ENCODE results near the gene PRKX.
"Not testable (repeated sequence)": the region's sequence is repeated elsewhere in the genome, so short reads cannot be mapped to it uniquely, and the experiment has no call there.

PRKX gene

GRCh38 chrX:3707673-3708274 is 5.7 kb downstream of the PRKX start:
- not testable (repeated sequence) for DNase-seq

GRCh38 chrX:3706481-3706880 is 7.0 kb downstream of the PRKX start:
- no peak for DNase-seq

DNA sequence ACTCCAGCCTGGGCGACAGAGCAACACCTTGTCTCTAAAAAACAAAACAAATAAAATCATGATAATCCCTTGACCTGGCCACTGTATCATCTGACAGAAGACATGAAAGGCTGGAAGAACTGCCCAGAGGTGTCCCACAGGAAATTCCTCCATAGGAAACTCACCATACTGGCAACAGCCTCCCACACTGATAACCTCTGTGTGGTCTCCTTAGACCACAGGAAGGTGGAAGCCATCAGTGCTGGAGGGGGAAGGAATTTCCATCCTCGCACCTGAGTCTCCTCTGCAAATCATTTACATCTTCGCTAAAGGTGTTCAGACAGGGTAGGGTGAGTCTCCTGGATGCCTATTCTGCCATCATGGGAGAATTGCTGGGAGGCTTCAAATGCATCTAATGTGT is 10.2 kb downstream of the PRKX start:
- not testable (repeated sequence) for DNase-seq

GRCh38 chrX:3702095-3702494 is 11.4 kb downstream of the PRKX start:
- not testable (repeated sequence) for DNase-seq

- not testable (repeated sequence) for DNase-seq
These were observed 12.0 kb downstream of the PRKX start for GRCh38 chrX:3701445-3701928.

DNA sequence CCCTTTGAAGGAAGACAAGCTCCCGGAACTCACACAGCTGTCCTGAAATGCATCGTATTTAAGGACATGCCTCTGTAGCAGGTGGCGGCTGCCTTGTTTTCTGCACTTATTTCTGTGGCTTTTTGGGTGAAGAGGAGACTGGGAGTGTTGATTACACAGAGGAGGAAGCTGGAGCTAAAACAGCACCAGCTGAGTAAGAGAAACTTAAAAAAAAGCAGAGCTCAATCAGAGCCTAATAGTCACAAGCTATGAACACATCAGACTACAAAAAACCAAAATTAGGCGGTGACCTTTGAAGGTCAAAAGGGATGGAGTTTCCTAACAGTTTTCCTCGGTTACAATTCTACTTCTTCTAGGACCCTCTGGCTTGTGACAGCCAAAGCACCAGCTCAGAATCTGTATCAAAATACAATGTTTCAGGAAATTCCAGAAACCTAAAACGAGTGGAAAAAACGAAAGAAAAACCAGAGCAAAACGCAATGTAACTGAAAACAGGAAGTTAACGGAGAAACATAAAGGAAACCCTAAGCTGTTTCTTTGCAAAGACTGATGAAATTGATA is 13.5 kb downstream of the PRKX start:
- no peak for DNase-seq

- DNase-seq = peak; percentile 16
These were observed 15.7 kb downstream of the PRKX start for GRCh38 chrX:3697701-3698279.

- no peak for DNase-seq
These were observed 16.2 kb downstream of the PRKX start for GRCh38 chrX:3697220-3697684.

DNA sequence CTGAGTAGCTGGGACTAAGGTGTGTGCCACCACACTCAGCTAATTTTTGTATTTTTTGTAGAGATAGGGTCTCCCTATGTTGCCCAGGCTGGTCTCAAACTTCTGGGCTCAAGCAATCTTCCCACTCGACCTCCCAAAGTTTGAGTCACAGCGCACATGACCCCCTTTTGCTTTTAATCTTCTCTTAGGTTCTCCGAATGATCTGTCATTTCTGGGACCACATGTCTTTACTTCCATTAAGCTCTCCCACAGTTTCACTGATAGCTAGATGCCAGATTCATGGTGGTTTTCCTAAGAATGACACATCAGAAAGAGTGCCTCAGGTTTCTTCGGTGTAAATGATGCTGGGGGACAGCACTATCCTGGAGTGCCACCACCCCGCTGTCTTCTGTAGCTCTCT is 17.9 kb downstream of the PRKX start:
- no peak for DNase-seq

DNA sequence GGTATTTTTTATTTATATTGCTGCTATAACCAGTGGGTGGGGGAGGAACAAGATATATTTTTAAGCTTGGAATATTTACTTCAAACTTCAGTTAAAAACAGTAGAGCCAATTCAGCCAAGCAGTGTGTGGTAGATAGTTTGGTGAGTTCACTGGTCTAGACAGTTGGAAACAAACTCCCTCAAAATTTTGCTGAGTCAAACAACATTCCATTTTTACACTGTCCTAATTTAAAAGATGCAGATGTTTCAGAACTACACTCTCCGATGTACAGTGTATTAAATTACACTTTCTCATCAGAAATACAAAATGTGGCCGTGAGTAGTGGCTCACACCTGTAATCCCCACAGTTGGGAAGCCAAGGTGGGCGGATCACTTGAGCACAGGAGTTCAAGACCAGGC is 23.3 kb downstream of the PRKX start:
- DNase-seq = no peak

DNA sequence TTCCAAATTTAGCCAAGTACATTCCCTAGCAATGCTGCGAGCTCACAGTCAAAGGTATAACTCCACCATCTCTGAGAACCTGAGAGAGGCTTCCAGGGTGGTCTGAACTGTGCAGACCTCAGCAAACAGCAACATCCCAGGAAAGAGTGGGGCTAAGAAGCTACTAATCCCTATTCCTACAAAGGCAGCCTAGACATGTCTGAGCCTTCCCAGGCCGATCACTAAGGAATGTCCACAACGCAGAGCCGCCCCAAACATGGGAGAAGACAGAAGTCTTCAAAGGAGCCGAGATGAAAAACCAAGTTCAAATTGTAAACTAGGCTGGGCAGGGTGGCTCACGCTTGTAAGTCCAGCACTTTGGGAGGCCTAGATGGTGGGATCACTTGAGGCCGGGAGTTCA is 30.2 kb downstream of the PRKX start:
- DNase-seq = not testable (repeated sequence)

DNA sequence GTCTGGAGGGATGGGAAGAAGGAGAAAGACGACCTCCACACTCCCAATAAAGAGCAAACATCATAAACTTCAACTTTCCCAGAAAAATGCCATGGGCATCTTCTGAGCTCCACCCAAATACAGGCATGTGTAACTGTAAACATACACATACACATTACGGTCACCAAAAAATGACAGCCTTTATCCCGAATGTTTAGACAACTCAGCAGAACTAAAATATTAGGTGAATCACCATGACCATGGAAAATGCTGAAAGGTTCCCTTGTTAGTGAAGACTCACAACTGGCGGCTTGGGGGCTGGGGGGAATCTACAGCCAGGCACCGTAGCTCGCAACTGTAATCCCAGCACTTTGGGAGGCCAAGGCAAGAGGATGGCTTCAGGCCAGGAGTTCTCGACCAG is 33.0 kb downstream of the PRKX start:
- DNase-seq = no peak

DNA sequence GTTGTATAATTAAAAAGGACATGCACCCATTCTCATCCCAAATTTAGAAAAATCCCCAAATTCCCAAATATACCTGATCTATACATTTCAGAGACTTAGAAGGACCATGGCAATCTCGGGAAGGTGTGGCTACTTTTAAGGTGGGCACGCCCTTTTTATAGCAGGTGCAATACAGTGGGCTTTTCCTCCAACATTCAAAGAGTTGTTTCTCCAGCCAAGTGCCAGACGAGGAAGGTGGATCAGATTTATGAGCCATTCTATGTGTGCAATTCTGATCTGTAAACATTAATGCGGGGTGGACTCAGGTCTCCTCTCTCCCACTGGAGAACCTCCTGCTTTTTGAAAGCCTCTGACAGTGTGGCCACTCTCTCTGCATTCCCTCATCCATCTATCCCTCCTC is 33.8 kb downstream of the PRKX start:
- DNase-seq = no peak

- no peak for DNase-seq
These were observed 35.1 kb downstream of the PRKX start for GRCh38 chrX:3678328-3678727.

DNA sequence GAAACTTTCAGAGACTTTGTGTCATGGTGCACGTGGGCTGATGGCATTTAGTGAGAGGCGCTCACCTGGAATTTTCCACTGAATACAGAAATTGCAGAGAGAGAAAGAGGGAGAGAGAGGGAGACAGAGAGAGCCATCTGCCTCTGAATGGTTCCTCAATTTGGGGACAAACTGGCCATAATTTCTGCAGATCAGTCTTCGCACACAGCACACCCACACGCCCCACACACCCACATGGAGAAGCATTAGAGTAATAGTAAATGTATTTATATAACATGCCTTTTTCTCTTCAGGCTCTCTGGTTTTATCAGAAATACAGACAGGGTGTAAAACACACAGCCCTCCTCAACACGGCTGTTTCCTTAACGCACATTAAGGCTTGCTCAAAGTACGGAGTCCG is 38.6 kb downstream of the PRKX start:
- DNase-seq = no peak

GRCh38 chrX:3669841-3670475 is 43.5 kb downstream of the PRKX start:
- DNase-seq = no peak

DNA sequence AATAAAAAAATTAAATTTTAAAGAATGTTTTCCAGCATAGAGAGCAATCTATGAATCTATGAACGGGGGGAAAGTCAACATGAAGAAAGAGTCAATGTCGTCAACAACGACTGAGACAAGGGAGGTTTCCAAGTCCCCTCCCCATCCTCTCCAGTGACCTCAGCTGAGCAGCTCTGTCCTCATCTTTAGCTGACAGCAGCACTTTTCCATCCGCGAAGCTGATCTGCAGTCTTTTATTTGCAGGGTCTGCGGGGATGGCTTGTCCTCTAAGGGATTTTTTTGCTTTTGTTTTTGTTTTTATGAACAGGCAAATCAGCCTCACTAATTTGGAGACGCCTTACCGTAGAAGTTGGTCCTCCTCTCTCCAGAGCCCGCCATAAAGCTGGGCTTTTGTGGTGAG is 46.5 kb downstream of the PRKX start:
- no peak for DNase-seq

DNA sequence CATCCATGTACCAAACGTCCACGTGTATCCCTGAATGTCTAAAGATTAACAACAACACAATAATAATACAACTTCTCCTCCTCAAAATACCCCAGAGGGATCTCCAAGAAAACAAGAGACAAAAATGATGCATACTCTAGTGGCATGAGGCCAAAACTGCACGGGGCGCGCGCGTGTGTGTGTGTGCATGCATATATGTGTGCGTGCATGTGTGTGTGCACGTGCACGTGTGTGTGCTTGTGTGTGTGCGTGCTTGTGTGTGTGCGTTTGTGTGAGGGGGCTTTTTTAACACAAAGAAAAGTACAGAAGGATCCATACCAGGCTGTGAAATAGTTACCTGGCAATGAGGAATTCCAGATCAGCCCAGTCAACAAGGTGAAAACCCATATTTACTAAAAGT is 48.5 kb downstream of the PRKX start:
- DNase-seq = no peak

DNA sequence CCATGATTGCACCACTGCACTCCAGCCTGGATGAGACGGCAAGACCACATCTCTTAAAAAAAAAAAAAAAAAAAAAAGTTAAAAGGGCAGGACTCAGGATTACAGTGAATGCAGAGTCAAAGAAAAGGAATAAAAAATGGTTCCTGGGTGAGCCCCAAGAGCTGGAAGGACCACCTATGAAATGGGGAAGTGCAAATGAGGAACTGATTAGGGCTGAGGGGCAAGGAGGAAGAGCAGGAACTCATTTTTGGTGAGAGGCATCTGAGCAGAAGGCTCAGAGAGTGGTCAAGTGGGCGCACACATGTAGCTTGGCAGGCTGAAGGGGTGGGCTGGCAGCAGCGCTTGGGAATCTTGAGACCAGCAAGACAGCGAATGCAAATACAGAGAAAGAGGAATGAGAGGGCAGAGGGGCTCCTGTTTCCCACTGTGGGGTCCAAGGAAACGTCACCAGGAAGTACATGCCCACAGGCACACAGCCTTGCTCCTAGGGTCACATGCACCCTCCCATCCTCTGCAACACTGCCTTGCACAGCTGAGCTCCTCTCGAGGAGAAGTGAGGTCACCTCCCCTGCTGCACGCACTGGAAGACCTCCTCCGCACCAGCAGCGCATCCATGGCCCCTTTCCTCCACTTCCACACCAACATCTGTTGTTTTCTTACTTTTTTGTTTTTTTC is 49.7 kb downstream of the PRKX start:
- not testable (repeated sequence) for DNase-seq

- DNase-seq = no peak
These were observed 53.7 kb downstream of the PRKX start for GRCh38 chrX:3659761-3660160.

- DNase-seq = no peak
These were observed 58.3 kb downstream of the PRKX start for GRCh38 chrX:3655181-3655580.

GRCh38 chrX:3653111-3653510 is 60.3 kb downstream of the PRKX start:
- no peak for DNase-seq

DNA sequence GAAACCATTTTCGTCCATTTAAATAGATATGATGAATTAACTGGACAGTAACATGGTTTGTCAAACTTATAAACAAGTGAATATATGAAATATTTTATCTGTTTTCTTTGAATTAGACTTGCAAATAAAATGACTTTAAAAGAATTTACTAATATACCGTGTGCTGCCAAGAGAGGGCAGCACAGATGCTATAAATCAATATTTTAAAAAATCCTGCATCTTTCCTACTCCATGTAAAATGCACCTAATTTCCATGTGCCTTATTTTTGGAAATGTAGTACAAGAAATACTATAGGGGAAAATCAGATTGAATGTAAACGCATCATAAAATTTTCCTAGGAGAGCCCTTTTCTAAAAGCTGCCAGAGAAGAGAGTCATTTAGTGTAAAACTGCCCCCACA is 62.2 kb downstream of the PRKX start:
- DNase-seq = no peak

DNA sequence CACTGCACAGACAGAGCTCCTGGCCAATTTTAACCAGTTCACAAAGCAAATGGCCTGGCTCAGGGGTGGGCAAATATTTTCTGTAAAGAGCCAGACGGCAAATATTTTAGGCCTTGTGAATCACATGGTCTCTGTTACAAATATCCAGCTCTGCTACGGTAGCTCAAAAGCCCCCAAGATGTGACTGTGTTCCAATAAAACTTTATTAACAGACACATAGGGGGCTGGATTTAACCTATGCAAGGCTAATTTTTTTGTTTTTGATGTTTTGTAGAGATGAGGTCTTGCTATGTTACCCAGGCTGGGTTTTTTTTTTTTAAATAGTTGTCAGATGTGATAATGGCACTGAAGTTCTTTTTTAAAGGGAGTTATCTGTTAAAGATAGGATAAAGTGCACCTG is 65.4 kb downstream of the PRKX start:
- no peak for DNase-seq
